ENCODE data around the gene PRKCB. TPM values are rescaled to one million over a fixed set of nuclear protein-coding genes. Genes with fewer than 3 reads are reported as not detected.

PRKCB gene
- total RNA-seq, 1 experiment from 2014 or later: not detected

DNA sequence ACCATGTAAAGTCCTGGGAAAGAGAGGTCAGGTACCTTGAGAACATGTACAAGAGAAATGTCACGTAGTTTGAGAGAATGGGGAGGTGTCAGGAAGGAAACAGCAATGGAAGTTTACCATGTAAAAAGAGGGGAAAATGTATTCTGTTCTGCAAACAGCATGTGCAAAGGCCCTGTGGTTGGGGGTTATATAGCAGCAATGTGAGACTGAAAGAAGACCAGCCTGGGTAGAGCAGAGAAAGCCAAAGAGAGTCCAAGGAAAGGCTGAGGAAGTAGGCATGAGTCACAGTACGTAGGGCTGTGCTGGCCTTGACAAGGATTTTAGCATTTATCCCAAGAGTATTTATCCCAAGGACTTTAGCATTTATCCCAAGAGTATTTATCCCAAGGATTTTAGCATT lies 279.1 kb downstream of the PRKCB start:
- TF ChIP-seq, protein P1, sequence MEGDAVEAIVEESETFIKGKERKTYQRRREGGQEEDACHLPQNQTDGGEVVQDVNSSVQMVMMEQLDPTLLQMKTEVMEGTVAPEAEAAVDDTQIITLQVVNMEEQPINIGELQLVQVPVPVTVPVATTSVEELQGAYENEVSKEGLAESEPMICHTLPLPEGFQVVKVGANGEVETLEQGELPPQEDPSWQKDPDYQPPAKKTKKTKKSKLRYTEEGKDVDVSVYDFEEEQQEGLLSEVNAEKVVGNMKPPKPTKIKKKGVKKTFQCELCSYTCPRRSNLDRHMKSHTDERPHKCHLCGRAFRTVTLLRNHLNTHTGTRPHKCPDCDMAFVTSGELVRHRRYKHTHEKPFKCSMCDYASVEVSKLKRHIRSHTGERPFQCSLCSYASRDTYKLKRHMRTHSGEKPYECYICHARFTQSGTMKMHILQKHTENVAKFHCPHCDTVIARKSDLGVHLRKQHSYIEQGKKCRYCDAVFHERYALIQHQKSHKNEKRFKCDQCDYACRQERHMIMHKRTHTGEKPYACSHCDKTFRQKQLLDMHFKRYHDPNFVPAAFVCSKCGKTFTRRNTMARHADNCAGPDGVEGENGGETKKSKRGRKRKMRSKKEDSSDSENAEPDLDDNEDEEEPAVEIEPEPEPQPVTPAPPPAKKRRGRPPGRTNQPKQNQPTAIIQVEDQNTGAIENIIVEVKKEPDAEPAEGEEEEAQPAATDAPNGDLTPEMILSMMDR (IDR thresholded peaks at IDR 0.05; ENCODE audit: unreplicated experiment): no peak
- intact Hi-C loops (cut with micrococcal nuclease): no loop called here
- ChIA-PET CTCF (interaction anchor here (0.6 kb wide), 1 partner anchor 22 kb away, joined by 3 read pairs; no protein-coding TSS in a partner anchor), POLR2A (no interaction called here)
- Mint-ChIP-seq H3K36me3 (ENCODE audit: insufficient read depth, unreplicated experiment) (no peaks in the 10 kb centered on the region), H3K4me1 (ENCODE audit: insufficient read depth, unreplicated experiment) (no peaks in the 10 kb centered on the region), H3K9me3 (ENCODE audit: unreplicated experiment) (no peaks in the 10 kb centered on the region), H3K27me3 (ENCODE audit: insufficient read depth, unreplicated experiment) (peaks cover 55% of the 10 kb centered on the region), H3K27ac (ENCODE audit: low read depth, unreplicated experiment) (no peak overlapping the region), H3K4me3 (ENCODE audit: unreplicated experiment) (no peak overlapping the region)
- no TSS peak for BruUV-seq (replicated peaks)
- DNase-seq (ENCODE audit: unreplicated experiment): no peak

DNA sequence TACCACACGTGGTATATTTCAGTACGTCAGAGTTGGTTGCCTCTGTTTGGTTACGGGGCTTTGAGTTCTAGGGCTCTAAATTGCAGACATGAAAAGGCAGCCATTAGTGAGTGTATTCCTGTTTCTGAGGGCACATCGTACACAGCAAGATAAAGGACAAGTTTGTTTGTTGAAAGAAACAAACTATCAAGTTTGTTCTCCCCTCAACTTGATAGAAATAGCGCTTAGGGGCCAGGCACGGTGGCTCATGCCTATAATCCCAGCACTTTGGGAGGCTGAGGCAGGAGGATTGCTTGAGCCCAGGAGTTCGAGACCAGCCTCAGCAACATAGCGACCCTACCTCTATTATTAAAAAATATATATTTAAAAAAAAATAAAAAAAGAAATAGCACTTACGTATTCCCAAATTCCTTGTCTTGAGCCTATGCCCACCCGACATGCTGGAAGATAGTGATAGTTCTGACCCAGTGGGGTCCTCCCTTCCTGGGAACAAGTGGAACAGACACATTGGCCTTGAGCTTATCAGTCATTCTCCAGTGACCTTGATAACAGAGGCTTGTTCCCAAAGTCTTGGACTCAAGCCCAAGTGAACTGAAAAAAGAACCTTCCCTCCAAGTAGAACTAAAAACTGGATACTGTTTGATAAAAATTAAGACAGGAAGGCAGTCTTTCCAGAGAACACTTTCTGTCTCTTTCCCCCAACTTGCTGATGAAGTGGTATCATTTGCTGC lies 280.4 kb downstream of the PRKCB start:
- no TSS peak for BruUV-seq (replicated peaks)
- intact Hi-C loops (cut with micrococcal nuclease): no loop called here
- ChIA-PET POLR2A (no interaction called here), CTCF (interaction anchor here (0.7 kb wide), 2 partner anchors 73 to 318 kb away, joined by 3 read pairs; no protein-coding TSS in a partner anchor)
- Mint-ChIP-seq H3K9me3 (ENCODE audit: unreplicated experiment) (no peaks in the 10 kb centered on the region), H3K4me1 (ENCODE audit: insufficient read depth, unreplicated experiment) (no peaks in the 10 kb centered on the region), H3K4me3 (ENCODE audit: unreplicated experiment) (no peak overlapping the region), H3K36me3 (ENCODE audit: insufficient read depth, unreplicated experiment) (no peaks in the 10 kb centered on the region), H3K27ac (ENCODE audit: low read depth, unreplicated experiment) (no peak overlapping the region), H3K27me3 (ENCODE audit: insufficient read depth, unreplicated experiment) (peaks cover 68% of the 10 kb centered on the region)
- TF ChIP-seq, protein P1 (IDR thresholded peaks at IDR 0.05; ENCODE audit: unreplicated experiment): no peak
- DNase-seq (ENCODE audit: unreplicated experiment): no peak

DNA sequence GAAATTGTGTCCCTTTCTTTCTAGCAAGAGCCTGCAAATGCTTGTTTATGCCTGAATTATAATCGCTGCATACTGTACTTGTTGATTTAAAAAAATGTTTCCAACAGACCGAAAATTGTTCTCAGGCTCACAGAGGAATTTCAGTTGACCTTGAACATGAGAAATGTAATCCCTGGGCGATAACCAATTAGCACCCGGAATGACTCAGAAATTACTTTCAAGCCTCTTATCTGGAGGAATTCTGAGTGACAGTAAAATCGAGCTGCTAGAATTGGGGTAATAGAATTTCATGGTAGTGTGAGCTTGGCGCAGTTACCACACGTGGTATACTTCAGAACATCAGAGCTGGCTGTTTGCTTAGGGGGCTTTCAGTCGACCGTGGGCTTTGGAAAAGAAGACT lies 281.2 kb downstream of the PRKCB start:
- H3K36me3 Mint-ChIP-seq (ENCODE audit: insufficient read depth, unreplicated experiment): no peaks in the 10 kb centered on the region
- CTCF ChIA-PET: interaction anchor here (0.7 kb wide), 2 partner anchors 74 to 317 kb away, joined by 3 read pairs; no protein-coding TSS in a partner anchor
- H3K27me3 Mint-ChIP-seq (ENCODE audit: insufficient read depth, unreplicated experiment): peaks cover 69% of the 10 kb centered on the region
- intact Hi-C loops (cut with micrococcal nuclease): no loop called here
- no peak overlapping the region for H3K4me3 Mint-ChIP-seq (ENCODE audit: unreplicated experiment)
- no peak overlapping the region for H3K27ac Mint-ChIP-seq (ENCODE audit: low read depth, unreplicated experiment)
- H3K9me3 Mint-ChIP-seq (ENCODE audit: unreplicated experiment): no peaks in the 10 kb centered on the region
- TF ChIP-seq, protein P1 (IDR thresholded peaks at IDR 0.05; ENCODE audit: unreplicated experiment): no peak
- DNase-seq (ENCODE audit: unreplicated experiment): no peak
- POLR2A ChIA-PET: no interaction called here
- no peaks in the 10 kb centered on the region for H3K4me1 Mint-ChIP-seq (ENCODE audit: insufficient read depth, unreplicated experiment)
- BruUV-seq (replicated peaks): no TSS peak

DNA sequence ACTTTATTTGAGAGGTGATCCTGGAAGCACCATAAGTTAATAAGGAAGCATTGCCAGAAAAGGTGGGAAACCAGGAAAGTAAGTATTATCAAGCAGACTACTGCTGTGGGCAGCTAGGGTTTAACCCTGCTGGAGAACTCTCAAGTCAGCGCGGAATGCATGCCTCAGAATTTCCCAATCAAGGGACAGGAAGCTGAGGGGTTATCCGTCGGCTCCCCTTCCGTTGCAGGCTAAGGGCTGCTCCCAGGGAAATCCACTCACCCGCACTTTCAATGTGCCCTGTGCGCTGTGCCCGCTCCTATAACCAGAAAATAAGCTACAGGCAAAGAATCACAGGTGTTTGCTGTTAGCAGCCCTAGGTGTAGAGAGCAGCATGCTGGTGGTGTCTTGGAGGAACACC lies 281.9 kb downstream of the PRKCB start:
- intact Hi-C loops (cut with micrococcal nuclease): no loop called here
- peaks cover 66% of the 10 kb centered on the region for H3K27me3 Mint-ChIP-seq (ENCODE audit: insufficient read depth, unreplicated experiment)
- BruUV-seq (replicated peaks): no TSS peak
- CTCF ChIA-PET: interaction anchor here (0.5 to 0.9 kb wide), 2 partner anchors 10 to 29 kb away, joined by 3 to 4 read pairs; no protein-coding TSS in a partner anchor
- DNase-seq (ENCODE audit: unreplicated experiment): no peak
- H3K36me3 Mint-ChIP-seq (ENCODE audit: insufficient read depth, unreplicated experiment): no peaks in the 10 kb centered on the region
- no peak overlapping the region for H3K4me3 Mint-ChIP-seq (ENCODE audit: unreplicated experiment)
- H3K27ac Mint-ChIP-seq (ENCODE audit: low read depth, unreplicated experiment): no peak overlapping the region
- H3K4me1 Mint-ChIP-seq (ENCODE audit: insufficient read depth, unreplicated experiment): no peaks in the 10 kb centered on the region
- no peaks in the 10 kb centered on the region for H3K9me3 Mint-ChIP-seq (ENCODE audit: unreplicated experiment)
- POLR2A ChIA-PET: no interaction called here
- TF ChIP-seq, protein P1 (IDR thresholded peaks at IDR 0.05; ENCODE audit: unreplicated experiment): no peak
